Sigmoid colon (tissue), 4 donors: Measurements from ENCODE around the gene SLCO2A1.

Experiments
- CTCF ChIP-seq, 4 experiments: fragments of 450-650 bp in 3 of 4; fragments of 200-600 bp in 1 of 4; IDR thresholded peaks; one replicate each; pipeline ENCODE4 v1.5.1; 2016 to 2019; ENCODE audit warnings: antibody characterized with exemption in 4 of 4, mild to moderate bottlenecking in 3 of 4, moderate library complexity in 2 of 4
- EP300 ChIP-seq, 4 donors: sonication (generic); formaldehyde crosslinking; IDR thresholded peaks; one replicate each; pipeline ENCODE4 v1.6.1; 2017; ENCODE audit warnings: antibody characterized with exemption in 4 of 4

DNA sequence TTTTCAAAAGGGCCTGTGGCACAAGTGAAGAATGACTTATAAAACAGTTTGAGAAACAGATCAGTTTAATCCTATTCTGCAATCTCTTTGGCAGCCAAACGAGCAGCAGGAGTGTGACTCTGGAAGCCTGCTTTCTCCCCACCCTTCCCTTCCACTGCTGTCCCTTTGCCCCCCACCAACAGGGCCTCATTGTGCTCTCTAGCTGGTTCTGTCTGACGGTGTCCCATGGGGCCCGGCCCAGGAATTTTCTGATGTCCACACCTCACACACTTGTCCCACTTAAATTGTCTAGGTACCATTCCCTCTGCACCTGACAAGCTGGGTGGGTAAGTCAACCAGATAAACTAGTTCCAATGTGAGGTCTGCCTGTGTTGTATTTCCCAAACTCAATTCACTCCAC is 16.4 kb downstream of the SLCO2A1 start:
- TF ChIP-seq EP300 (IDR thresholded peaks at IDR 0.05) = no peak
- no peak for TF ChIP-seq CTCF (IDR thresholded peaks at IDR 0.05)
